ENCODE data around the gene BEAN1.
"Not testable (repeated sequence)": the region's sequence is repeated elsewhere in the genome, so short reads cannot be mapped to it uniquely, and the experiment has no call there.

The BEAN1 gene

GRCh38 chr16:66508248-66508913 lies 81.3 kb downstream of the BEAN1 start:
- DNase-seq (ENCODE audit: insufficient read length, low spot score): no peak
- no peak for FAIRE-seq
- peak; percentile 37; the same call in 1 of the 2 replicates for TF ChIP-seq SPI1 (IDR thresholded peaks at IDR 0.05; ENCODE audit: low read depth, low read length)
- TF ChIP-seq PAX5 (IDR thresholded peaks at IDR 0.05; ENCODE audit: insufficient read depth, low read length, severe bottlenecking): peak; percentile 42
- no peak for TF ChIP-seq POU2F2 (IDR thresholded peaks at IDR 0.05; ENCODE audit: low read depth, low read length)

- TF ChIP-seq PAX5 (IDR thresholded peaks at IDR 0.05; ENCODE audit: insufficient read depth, low read length, severe bottlenecking) (no peak), TAF1 (IDR thresholded peaks at IDR 0.05; ENCODE audit: low read depth, low read length) (no peak), POLR2AphosphoS5 (IDR thresholded peaks at IDR 0.05; ENCODE audit: low read depth, low read length) (no peak), POU2F2 (IDR thresholded peaks at IDR 0.05; ENCODE audit: low read depth, low read length) (no peak), POLR2A (IDR thresholded peaks at IDR 0.05; ENCODE audit: low read depth, low read length) (no peak), SPI1 (IDR thresholded peaks at IDR 0.05; ENCODE audit: low read depth, low read length) (no peak)
- DNase-seq (ENCODE audit: insufficient read length, low spot score): no peak
- no peak for FAIRE-seq
Observed at GRCh38 chr16:66508914-66509496, 81.9 kb downstream of the BEAN1 start.

- DNase-seq (ENCODE audit: insufficient read length, low spot score): no peak
- TF ChIP-seq POLR2A (IDR thresholded peaks at IDR 0.05; ENCODE audit: low read depth, low read length) (no peak), TAF1 (IDR thresholded peaks at IDR 0.05; ENCODE audit: low read depth, low read length) (no peak), SPI1 (IDR thresholded peaks at IDR 0.05; ENCODE audit: low read depth, low read length) (no peak), PAX5 (IDR thresholded peaks at IDR 0.05; ENCODE audit: insufficient read depth, low read length, severe bottlenecking) (no peak), POU2F2 (IDR thresholded peaks at IDR 0.05; ENCODE audit: low read depth, low read length) (no peak), POLR2AphosphoS5 (IDR thresholded peaks at IDR 0.05; ENCODE audit: low read depth, low read length) (no peak)
- FAIRE-seq: no peak
Observed at GRCh38 chr16:66509576-66509975, 82.5 kb downstream of the BEAN1 start.

GRCh38 chr16:66510298-66510697 lies 83.2 kb downstream of the BEAN1 start:
- TF ChIP-seq PAX5 (IDR thresholded peaks at IDR 0.05; ENCODE audit: insufficient read depth, low read length, severe bottlenecking) (no peak), TAF1 (IDR thresholded peaks at IDR 0.05; ENCODE audit: low read depth, low read length) (no peak), POLR2AphosphoS5 (IDR thresholded peaks at IDR 0.05; ENCODE audit: low read depth, low read length) (no peak), SPI1 (IDR thresholded peaks at IDR 0.05; ENCODE audit: low read depth, low read length) (no peak), POLR2A (IDR thresholded peaks at IDR 0.05; ENCODE audit: low read depth, low read length) (no peak), POU2F2 (IDR thresholded peaks at IDR 0.05; ENCODE audit: low read depth, low read length) (no peak)
- FAIRE-seq (no peak), DNase-seq (ENCODE audit: insufficient read length, low spot score) (no peak)

GRCh38 chr16:66510711-66511601 lies 83.9 kb downstream of the BEAN1 start:
- no peak for DNase-seq (ENCODE audit: insufficient read length, low spot score)
- no peak for FAIRE-seq
- no peak for TF ChIP-seq POLR2A (IDR thresholded peaks at IDR 0.05; ENCODE audit: low read depth, low read length)
- TF ChIP-seq PAX5 (IDR thresholded peaks at IDR 0.05; ENCODE audit: insufficient read depth, low read length, severe bottlenecking): no peak
- no peak for TF ChIP-seq POU2F2 (IDR thresholded peaks at IDR 0.05; ENCODE audit: low read depth, low read length)
- TF ChIP-seq POLR2AphosphoS5 (IDR thresholded peaks at IDR 0.05; ENCODE audit: low read depth, low read length): no peak
- no peak for TF ChIP-seq SPI1 (IDR thresholded peaks at IDR 0.05; ENCODE audit: low read depth, low read length)
- TF ChIP-seq TAF1 (IDR thresholded peaks at IDR 0.05; ENCODE audit: low read depth, low read length): no peak

- FAIRE-seq (no peak), DNase-seq (ENCODE audit: insufficient read length, low spot score) (no peak)
Observed at GRCh38 chr16:66511602-66512271, 84.6 kb downstream of the BEAN1 start.

GRCh38 chr16:66512272-66513110 lies 85.4 kb downstream of the BEAN1 start:
- DNase-seq (ENCODE audit: insufficient read length, low spot score): no peak
- no peak for FAIRE-seq
- no peak for TF ChIP-seq POU2F2 (IDR thresholded peaks at IDR 0.05; ENCODE audit: low read depth, low read length)
- TF ChIP-seq POLR2A (IDR thresholded peaks at IDR 0.05; ENCODE audit: low read depth, low read length): no peak
- no peak for TF ChIP-seq POLR2AphosphoS5 (IDR thresholded peaks at IDR 0.05; ENCODE audit: low read depth, low read length)
- no peak for TF ChIP-seq PAX5 (IDR thresholded peaks at IDR 0.05; ENCODE audit: insufficient read depth, low read length, severe bottlenecking)
- TF ChIP-seq TAF1 (IDR thresholded peaks at IDR 0.05; ENCODE audit: low read depth, low read length): no peak
- no peak for TF ChIP-seq SPI1 (IDR thresholded peaks at IDR 0.05; ENCODE audit: low read depth, low read length)

More at GRCh38 chr16:66511602-66512271, 84.6 kb downstream of the BEAN1 start:
- no peak for TF ChIP-seq POLR2AphosphoS5 (IDR thresholded peaks at IDR 0.05; ENCODE audit: low read depth, low read length)
- TF ChIP-seq PAX5 (IDR thresholded peaks at IDR 0.05; ENCODE audit: insufficient read depth, low read length, severe bottlenecking): no peak
- TF ChIP-seq POLR2A (IDR thresholded peaks at IDR 0.05; ENCODE audit: low read depth, low read length): no peak
- no peak for TF ChIP-seq TAF1 (IDR thresholded peaks at IDR 0.05; ENCODE audit: low read depth, low read length)
- TF ChIP-seq POU2F2 (IDR thresholded peaks at IDR 0.05; ENCODE audit: low read depth, low read length): no peak

GRCh38 chr16:66513111-66513723 lies 86.1 kb downstream of the BEAN1 start:
- no peak for TF ChIP-seq SPI1 (IDR thresholded peaks at IDR 0.05; ENCODE audit: low read depth, low read length)
- DNase-seq (ENCODE audit: insufficient read length, low spot score) (no peak), FAIRE-seq (no peak)

GRCh38 chr16:66514391-66514790 lies 87.3 kb downstream of the BEAN1 start:
- DNase-seq (ENCODE audit: insufficient read length, low spot score); FAIRE-seq: not testable (repeated sequence)

- FAIRE-seq; DNase-seq (ENCODE audit: insufficient read length, low spot score): not testable (repeated sequence)
Observed at GRCh38 chr16:66514980-66515595, 88.0 kb downstream of the BEAN1 start.

Data from GM12891 (cell line).